H9 (cell line): Measurements from ENCODE around the gene DDX1. TPM values are rescaled to one million over a fixed set of nuclear protein-coding genes. Genes with fewer than 3 reads are reported as not detected.

Source experiments
- DNase-seq: peaks from one replicate; pipeline ENCODE4 v3.0.0-alpha.2; 2017
- H2AFZ ChIP-seq: one replicate; pipeline ENCODE4 v1.6.1; 2013; ENCODE audit warnings: mild to moderate bottlenecking, low read length, control low read depth, moderate library complexity
- H2AK5ac ChIP-seq: 2 replicates; pipeline ENCODE4 v1.6.1; 2013; ENCODE audit warnings: low read length, control low read depth, mixed read lengths; ENCODE audit not compliant: insufficient read length
- H2BK120ac ChIP-seq: one replicate; pipeline ENCODE4 v1.6.1; 2013; ENCODE audit warnings: low read depth, mild to moderate bottlenecking, low read length, control low read depth, inconsistent platforms; ENCODE audit not compliant: poor library complexity, severe bottlenecking
- H2BK12ac ChIP-seq: 2 replicates; pipeline ENCODE4 v1.6.1; 2013; ENCODE audit warnings: low read length, control low read depth, mixed read lengths, low read depth; ENCODE audit not compliant: insufficient read length
- H2BK15ac ChIP-seq: 2 replicates; pipeline ENCODE4 v1.6.1; 2013; ENCODE audit warnings: low read depth, low read length, control low read depth
- H2BK20ac ChIP-seq: one replicate; pipeline ENCODE4 v1.6.1; 2013; ENCODE audit warnings: low read depth, mild to moderate bottlenecking, low read length, control low read depth, inconsistent platforms; ENCODE audit not compliant: poor library complexity, severe bottlenecking
- H2BK5ac ChIP-seq: 2 replicates; pipeline ENCODE4 v1.6.1; 2013; ENCODE audit warnings: low read length, control low read depth, mixed read lengths; ENCODE audit not compliant: insufficient read length
- H3K14ac ChIP-seq: 2 replicates; pipeline ENCODE4 v1.6.1; 2013; ENCODE audit warnings: low read length, control low read depth; ENCODE audit not compliant: insufficient read depth
- H3K18ac ChIP-seq: 2 replicates; pipeline ENCODE4 v1.6.1; 2013; ENCODE audit warnings: low read depth, mild to moderate bottlenecking, mixed read lengths, low read length, control low read depth; ENCODE audit not compliant: insufficient read length
- H3K23ac ChIP-seq: 2 replicates; pipeline ENCODE4 v1.6.1; 2013; ENCODE audit warnings: low read length, control low read depth, mixed read lengths, low read depth; ENCODE audit not compliant: insufficient read length
- H3K23me2 ChIP-seq: 2 replicates; pipeline ENCODE4 v1.6.1; 2013; ENCODE audit warnings: low read depth, mild to moderate bottlenecking, mixed read lengths, low read length, control low read depth; ENCODE audit not compliant: insufficient read length, poor library complexity, severe bottlenecking
- H3K27ac ChIP-seq: 2 replicates; pipeline ENCODE4 v1.5.1; 2013; ENCODE audit warnings: low read length, control low read depth, mixed read lengths, low read depth; ENCODE audit not compliant: insufficient read length
- H3K27me3 ChIP-seq: 2 replicates; pipeline ENCODE4 v1.6.1; 2013; ENCODE audit warnings: low read length, control low read depth, inconsistent platforms; ENCODE audit not compliant: insufficient read depth
- H3K4ac ChIP-seq: 2 replicates; pipeline ENCODE4 v1.6.1; 2013; ENCODE audit warnings: low read depth, mild to moderate bottlenecking, control low read depth, inconsistent platforms, low read length, moderate library complexity
- H3K4me1 ChIP-seq: 2 replicates; pipeline ENCODE4 v1.6.1; 2013; ENCODE audit warnings: low read length, control low read depth, inconsistent platforms; ENCODE audit not compliant: insufficient read depth
- H3K4me2 ChIP-seq: 2 replicates; pipeline ENCODE4 v1.6.1; 2013; ENCODE audit warnings: low read length, control low read depth, mixed read lengths; ENCODE audit not compliant: insufficient read length, insufficient read depth
- H3K56ac ChIP-seq: 2 replicates; pipeline ENCODE4 v1.6.1; 2013; ENCODE audit warnings: low read depth, mild to moderate bottlenecking, mixed read lengths, low read length, control low read depth; ENCODE audit not compliant: insufficient read length
- H3K79me1 ChIP-seq: 2 replicates; pipeline ENCODE4 v1.6.1; 2013; ENCODE audit warnings: low read depth, mild to moderate bottlenecking, moderate library complexity, low read length, control low read depth, inconsistent platforms; ENCODE audit not compliant: insufficient read depth, poor library complexity, severe bottlenecking
- H3K79me2 ChIP-seq: 2 replicates; pipeline ENCODE4 v1.6.1; 2013; ENCODE audit warnings: low read length, control low read depth, inconsistent platforms; ENCODE audit not compliant: insufficient read depth
- H3K9ac ChIP-seq: 2 replicates; pipeline ENCODE4 v1.6.1; 2013; ENCODE audit warnings: low read length, control low read depth, mixed read lengths; ENCODE audit not compliant: insufficient read length; ENCODE audit errors: extremely low read depth
- H3K9me3 ChIP-seq: one replicate; pipeline ENCODE4 v1.6.1; 2013; ENCODE audit warnings: low read depth, low read length, inconsistent platforms; ENCODE audit not compliant: control insufficient read depth
- H3T11ph ChIP-seq: one replicate; pipeline ENCODE4 v1.6.1; 2013; ENCODE audit warnings: mild to moderate bottlenecking, low read length, control low read depth, inconsistent platforms
- H4K20me1 ChIP-seq: one replicate; pipeline ENCODE4 v1.6.1; 2013; ENCODE audit not compliant: control insufficient read depth, insufficient read length, insufficient read depth
- H4K5ac ChIP-seq: 2 replicates; pipeline ENCODE4 v1.6.1; 2013; ENCODE audit warnings: low read depth, mild to moderate bottlenecking, mixed read lengths, low read length, control low read depth; ENCODE audit not compliant: insufficient read length
- H4K8ac ChIP-seq: replicated peaks from 2 replicates; pipeline ENCODE4 v1.6.1; 2013; ENCODE audit warnings: low read length, control low read depth, mixed read lengths, low read depth; ENCODE audit not compliant: insufficient read length
- H4K91ac ChIP-seq: 2 replicates; pipeline ENCODE4 v1.6.1; 2013; ENCODE audit warnings: low read depth, mild to moderate bottlenecking, moderate library complexity, mixed read lengths, low read length, control low read depth; ENCODE audit not compliant: insufficient read length
- H3K27ac Mint-ChIP-seq, 3 experiments: 2 replicates in 2 of 3; 3 replicates in 1 of 3; pipeline ENCODE4 v1.8.0; 2020 to 2021; ENCODE audit warnings: mixed read lengths in 3 of 3, mild to moderate bottlenecking in 1 of 3, moderate library complexity in 1 of 3
- H3K27me3 Mint-ChIP-seq: 2 replicates; pipeline ENCODE4 v1.8.0; 2021; ENCODE audit warnings: low read depth, mild to moderate bottlenecking, moderate library complexity, mixed read lengths
- H3K36me3 Mint-ChIP-seq, 3 experiments: 2 replicates in 2 of 3; 3 replicates in 1 of 3; pipeline ENCODE4 v1.8.0; 2020 to 2021; ENCODE audit warnings: low read depth in 3 of 3, mixed read lengths in 3 of 3; ENCODE audit not compliant: insufficient read depth in 1 of 3
- H3K4me1 Mint-ChIP-seq, 2 experiments: 2 replicates each; pipeline ENCODE4 v1.8.0; 2020; ENCODE audit warnings: mixed read lengths in 2 of 2
- H3K4me3 Mint-ChIP-seq, 2 experiments: 2 replicates in 1 of 2; 3 replicates in 1 of 2; pipeline ENCODE4 v1.8.0; 2020 to 2021; ENCODE audit warnings: mild to moderate bottlenecking in 2 of 2, mixed read lengths in 2 of 2, moderate library complexity in 1 of 2
- H3K9me3 Mint-ChIP-seq, 2 experiments: 2 replicates in 1 of 2; 3 replicates in 1 of 2; pipeline ENCODE4 v1.8.0; 2020; ENCODE audit warnings: mild to moderate bottlenecking in 2 of 2, mixed read lengths in 2 of 2, moderate library complexity in 1 of 2
- WGBS: extraction: QIAGEN DNeasy Blood & Tissue Kit; methylation state at CpG from one replicate; pipeline ENCODE4 v1.1.7; 2013; ENCODE audit warnings: missing lambda C conversion rate, low lambda C conversion rate, mixed read lengths; ENCODE audit not compliant: insufficient read length; ENCODE audit errors: extremely low coverage; 5-methylcytosine and 5-hydroxymethylcytosine counted together
- total RNA-seq: library from RNA; stranded (reverse); gene quantifications from 2 replicates; pipeline ENCODE4 v1.2.1, GENCODE V29; 2021
- TF ChIP-seq, protein P1 (sequence below): fragments of 200-600 bp; sonication (generic); conservative IDR thresholded peaks from 3 replicates; pipeline ENCODE4 v1.8.0; 2021; ENCODE audit warnings: antibody characterized with exemption, mild to moderate bottlenecking

DDX1 gene
- total RNA-seq, 1 experiment from 2014 or later, result 120 TPM

DNA sequence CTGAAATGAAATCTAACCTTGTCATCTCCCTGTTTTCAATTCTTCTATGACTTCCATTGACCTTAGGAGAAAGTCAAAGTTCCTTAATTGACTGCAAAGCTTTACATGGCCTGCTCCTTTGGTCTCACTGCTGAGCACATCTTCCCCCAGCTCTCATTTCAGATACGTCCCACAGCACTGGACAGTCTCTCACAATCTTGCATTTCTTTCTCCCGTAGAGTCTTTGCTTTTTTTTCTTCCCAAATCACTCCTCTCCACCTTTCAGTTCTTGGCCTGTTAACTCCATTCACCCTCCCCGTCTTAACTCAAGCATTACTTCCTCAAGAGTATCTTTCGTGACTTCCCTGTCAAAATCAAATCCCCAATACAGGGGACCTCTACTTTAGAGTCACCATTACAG lies 67.2 kb downstream of the DDX1 start:
- TF ChIP-seq, protein P1, sequence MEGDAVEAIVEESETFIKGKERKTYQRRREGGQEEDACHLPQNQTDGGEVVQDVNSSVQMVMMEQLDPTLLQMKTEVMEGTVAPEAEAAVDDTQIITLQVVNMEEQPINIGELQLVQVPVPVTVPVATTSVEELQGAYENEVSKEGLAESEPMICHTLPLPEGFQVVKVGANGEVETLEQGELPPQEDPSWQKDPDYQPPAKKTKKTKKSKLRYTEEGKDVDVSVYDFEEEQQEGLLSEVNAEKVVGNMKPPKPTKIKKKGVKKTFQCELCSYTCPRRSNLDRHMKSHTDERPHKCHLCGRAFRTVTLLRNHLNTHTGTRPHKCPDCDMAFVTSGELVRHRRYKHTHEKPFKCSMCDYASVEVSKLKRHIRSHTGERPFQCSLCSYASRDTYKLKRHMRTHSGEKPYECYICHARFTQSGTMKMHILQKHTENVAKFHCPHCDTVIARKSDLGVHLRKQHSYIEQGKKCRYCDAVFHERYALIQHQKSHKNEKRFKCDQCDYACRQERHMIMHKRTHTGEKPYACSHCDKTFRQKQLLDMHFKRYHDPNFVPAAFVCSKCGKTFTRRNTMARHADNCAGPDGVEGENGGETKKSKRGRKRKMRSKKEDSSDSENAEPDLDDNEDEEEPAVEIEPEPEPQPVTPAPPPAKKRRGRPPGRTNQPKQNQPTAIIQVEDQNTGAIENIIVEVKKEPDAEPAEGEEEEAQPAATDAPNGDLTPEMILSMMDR, result no peak
- Histone ChIP-seq H3K4me1 (no peaks in the 10 kb centered on the region), H3K18ac (no peak overlapping the region), H3K9ac (no peak overlapping the region), H3K27ac (no peak overlapping the region), H3K14ac (no peak overlapping the region), H4K5ac (no peak overlapping the region), H4K20me1 (no peaks in the 10 kb centered on the region), H2AFZ (no peak overlapping the region), H2BK12ac (no peak overlapping the region), H4K8ac (no peak overlapping the region), H3K56ac (no peak overlapping the region), H3K23me2 (no peaks in the 10 kb centered on the region), H2BK20ac (no peak overlapping the region), H3K4ac (no peak overlapping the region), H2BK5ac (no peak overlapping the region), H3K27me3 (no peaks in the 10 kb centered on the region), H3K79me1 (no peaks in the 10 kb centered on the region), H3K79me2 (no peaks in the 10 kb centered on the region), H3K23ac (no peak overlapping the region), H3T11ph (no peak overlapping the region), H4K91ac (no peak overlapping the region), H3K9me3 (no peaks in the 10 kb centered on the region), H2AK5ac (no peak overlapping the region), H3K4me2 (no peak overlapping the region), H2BK120ac (no peak overlapping the region), H2BK15ac (no peak overlapping the region)
- WGBS, result no CpG with 5 or more reads among the region's 4 CpGs
- Mint-ChIP-seq H3K4me3 (no peak overlapping the region), H3K36me3 (peaks cover 0 to 1% (median 0%) of the 10 kb centered on the region in 3 experiments; a peak in 1 of 7 replicates), H3K27me3 (peaks cover 6% of the 10 kb centered on the region; the same call in 1 of the 2 replicates), H3K9me3 (peaks cover 0 to 2% of the 10 kb centered on the region in 2 experiments; a peak in 3 of 5 replicates), H3K4me1 (no peaks in the 10 kb centered on the region), H3K27ac (no peak overlapping the region)
- no peak for DNase-seq
